ENCODE measurements around the gene SCUBE1.

DNA sequence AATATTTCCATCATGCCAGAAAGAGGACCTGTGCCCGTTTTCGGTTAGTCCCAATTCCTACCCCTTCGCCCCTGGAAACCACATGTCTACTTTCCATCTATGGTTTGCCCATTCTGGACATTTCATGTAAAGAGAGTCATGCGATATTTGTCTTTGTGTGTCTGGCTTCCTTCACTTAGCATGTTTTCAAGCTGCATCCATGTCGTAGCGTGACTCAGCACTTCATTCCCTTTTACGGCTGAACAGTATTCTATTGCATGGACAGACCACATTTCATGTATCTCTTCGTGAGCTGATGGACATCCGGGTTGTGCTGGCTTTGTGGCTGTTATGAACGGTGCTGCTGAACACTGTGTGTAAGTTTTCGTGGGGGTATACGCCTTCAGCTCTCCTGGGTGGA is 43.4 kb downstream of the SCUBE1 start:
- TF ChIP-seq MAFK (IDR thresholded peaks at IDR 0.05; ENCODE audit: low read depth, low read length): no peak
- TF ChIP-seq MXI1 (IDR thresholded peaks at IDR 0.05; ENCODE audit: borderline replicate concordance, low read depth, low read length): no peak
- TF ChIP-seq, protein P1, sequence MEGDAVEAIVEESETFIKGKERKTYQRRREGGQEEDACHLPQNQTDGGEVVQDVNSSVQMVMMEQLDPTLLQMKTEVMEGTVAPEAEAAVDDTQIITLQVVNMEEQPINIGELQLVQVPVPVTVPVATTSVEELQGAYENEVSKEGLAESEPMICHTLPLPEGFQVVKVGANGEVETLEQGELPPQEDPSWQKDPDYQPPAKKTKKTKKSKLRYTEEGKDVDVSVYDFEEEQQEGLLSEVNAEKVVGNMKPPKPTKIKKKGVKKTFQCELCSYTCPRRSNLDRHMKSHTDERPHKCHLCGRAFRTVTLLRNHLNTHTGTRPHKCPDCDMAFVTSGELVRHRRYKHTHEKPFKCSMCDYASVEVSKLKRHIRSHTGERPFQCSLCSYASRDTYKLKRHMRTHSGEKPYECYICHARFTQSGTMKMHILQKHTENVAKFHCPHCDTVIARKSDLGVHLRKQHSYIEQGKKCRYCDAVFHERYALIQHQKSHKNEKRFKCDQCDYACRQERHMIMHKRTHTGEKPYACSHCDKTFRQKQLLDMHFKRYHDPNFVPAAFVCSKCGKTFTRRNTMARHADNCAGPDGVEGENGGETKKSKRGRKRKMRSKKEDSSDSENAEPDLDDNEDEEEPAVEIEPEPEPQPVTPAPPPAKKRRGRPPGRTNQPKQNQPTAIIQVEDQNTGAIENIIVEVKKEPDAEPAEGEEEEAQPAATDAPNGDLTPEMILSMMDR (conservative IDR thresholded peaks at IDR 0.05; ENCODE audit: low read depth, low read length): no peak
- TF ChIP-seq RCOR1 (IDR thresholded peaks at IDR 0.05; ENCODE audit: insufficient replicate concordance, low read length): no peak
- TF ChIP-seq RFX5 (IDR thresholded peaks at IDR 0.05; ENCODE audit: low read depth, low read length): no peak
- TF ChIP-seq, protein P2, sequence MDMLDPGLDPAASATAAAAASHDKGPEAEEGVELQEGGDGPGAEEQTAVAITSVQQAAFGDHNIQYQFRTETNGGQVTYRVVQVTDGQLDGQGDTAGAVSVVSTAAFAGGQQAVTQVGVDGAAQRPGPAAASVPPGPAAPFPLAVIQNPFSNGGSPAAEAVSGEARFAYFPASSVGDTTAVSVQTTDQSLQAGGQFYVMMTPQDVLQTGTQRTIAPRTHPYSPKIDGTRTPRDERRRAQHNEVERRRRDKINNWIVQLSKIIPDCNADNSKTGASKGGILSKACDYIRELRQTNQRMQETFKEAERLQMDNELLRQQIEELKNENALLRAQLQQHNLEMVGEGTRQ (IDR thresholded peaks at IDR 0.05; ENCODE audit: low read depth, low read length): no peak
- no peak for TF ChIP-seq RAD21 (IDR thresholded peaks at IDR 0.05; ENCODE audit: low read length)

All from IMR-90 (cell line).